Astrocyte (in vitro differentiated cells and primary cell): ENCODE data around the gene ANK3. TPM values are rescaled to one million over a fixed set of nuclear protein-coding genes. Genes with fewer than 3 reads are reported as not detected.

Source experiments
- DNase-seq: peaks from one replicate; pipeline ENCODE4 v3.0.0-alpha.2; 2010; ENCODE audit warnings: low read depth
- FAIRE-seq: peaks from 2 replicates; lab custom pipeline; 2011; peaks lifted over from hg19 to GRCh38; lab: Jason Lieb, UNC
- H2AFZ ChIP-seq: 2 replicates; pipeline ENCODE4 v1.6.0; 2012; ENCODE audit warnings: low read depth, low read length, inconsistent platforms
- H3K27ac ChIP-seq: 2 replicates; pipeline ENCODE4 v1.5.1; 2011; ENCODE audit warnings: low read depth, low read length, inconsistent platforms
- H3K27me3 ChIP-seq: 2 replicates; pipeline ENCODE4 v1.6.0; 2011; ENCODE audit warnings: low read length, inconsistent platforms; ENCODE audit not compliant: insufficient read depth
- H3K36me3 ChIP-seq: 2 replicates; pipeline ENCODE4 v1.5.1; 2011; ENCODE audit warnings: low read length, inconsistent platforms; ENCODE audit not compliant: insufficient read depth
- H3K4me1 ChIP-seq: 2 replicates; pipeline ENCODE4 v1.5.1; 2011; ENCODE audit warnings: low read length, inconsistent platforms; ENCODE audit not compliant: insufficient read depth
- H3K4me2 ChIP-seq: 2 replicates; pipeline ENCODE4 v1.6.0; 2012; ENCODE audit warnings: low read length, inconsistent platforms
- H3K4me3 ChIP-seq: 2 replicates; pipeline ENCODE4 v1.5.1; 2011; ENCODE audit warnings: low read depth, mild to moderate bottlenecking, low read length, inconsistent platforms; ENCODE audit not compliant: insufficient read depth
- H3K79me2 ChIP-seq: 2 replicates; pipeline ENCODE4 v1.6.0; 2012; ENCODE audit warnings: mild to moderate bottlenecking, low read length, inconsistent platforms; ENCODE audit not compliant: insufficient read depth
- H3K9ac ChIP-seq: 2 replicates; pipeline ENCODE4 v1.6.0; 2012; ENCODE audit warnings: mild to moderate bottlenecking, low read length, inconsistent platforms
- H3K9me3 ChIP-seq: 2 replicates; pipeline ENCODE4 v1.5.1; 2012; ENCODE audit warnings: low read depth, mild to moderate bottlenecking, low read length, inconsistent platforms; ENCODE audit not compliant: insufficient read depth
- H4K20me1 ChIP-seq: 2 replicates; pipeline ENCODE4 v1.6.0; 2012; ENCODE audit warnings: low read length, inconsistent platforms; ENCODE audit not compliant: insufficient read depth
- H3K27ac Mint-ChIP-seq: one replicate; pipeline ENCODE4 v1.8.0; 2021; ENCODE audit warnings: mild to moderate bottlenecking, mixed read lengths; ENCODE audit not compliant: unreplicated experiment
- H3K27me3 Mint-ChIP-seq: one replicate; pipeline ENCODE4 v1.8.0; 2021; ENCODE audit warnings: low read depth, mixed read lengths; ENCODE audit not compliant: unreplicated experiment
- H3K36me3 Mint-ChIP-seq: one replicate; pipeline ENCODE4 v1.8.0; 2021; ENCODE audit warnings: low read depth, mixed read lengths; ENCODE audit not compliant: unreplicated experiment
- H3K4me1 Mint-ChIP-seq: one replicate; pipeline ENCODE4 v1.8.0; 2021; ENCODE audit warnings: low read depth, mixed read lengths; ENCODE audit not compliant: unreplicated experiment
- H3K4me3 Mint-ChIP-seq: one replicate; pipeline ENCODE4 v1.8.0; 2021; ENCODE audit warnings: mild to moderate bottlenecking, moderate library complexity, mixed read lengths; ENCODE audit not compliant: unreplicated experiment
- H3K9me3 Mint-ChIP-seq: one replicate; pipeline ENCODE4 v1.8.0; 2021; ENCODE audit warnings: mild to moderate bottlenecking, mixed read lengths; ENCODE audit not compliant: unreplicated experiment
- CTCF ChIP-seq: IDR thresholded peaks from 2 replicates; pipeline ENCODE4 v1.5.1; 2011; ENCODE audit warnings: low read depth, mild to moderate bottlenecking, inconsistent platforms, low read length, moderate library complexity; ENCODE audit not compliant: insufficient read depth
- EZH2 ChIP-seq: IDR thresholded peaks from 2 replicates; pipeline ENCODE4 v1.6.1; 2012; ENCODE audit warnings: mild to moderate bottlenecking, low read length, inconsistent platforms; ENCODE audit not compliant: insufficient read depth
- total RNA-seq: library from RNA; stranded (reverse); gene quantifications from 2 replicates; pipeline ENCODE4 v1.2.1, GENCODE V29; 2021

ANK3 gene
- total RNA-seq, 1 donor from 2014 or later: 21.1 TPM

- no peak for TF ChIP-seq CTCF
- no peak for TF ChIP-seq EZH2
- H3K36me3 Mint-ChIP-seq: no peaks in the 10 kb centered on the region
- H3K27ac Mint-ChIP-seq: no peak overlapping the region
- DNase-seq (no peak), FAIRE-seq (no peak)
- Histone ChIP-seq H3K4me2 (no peak overlapping the region), H3K4me3 (no peak overlapping the region), H3K9ac (no peak overlapping the region), H3K36me3 (no peaks in the 10 kb centered on the region), H3K4me1 (no peaks in the 10 kb centered on the region), H4K20me1 (no peaks in the 10 kb centered on the region), H3K27ac (no peak overlapping the region), H2AFZ (no peak overlapping the region), H3K27me3 (no peaks in the 10 kb centered on the region), H3K79me2 (no peaks in the 10 kb centered on the region), H3K9me3 (no peaks in the 10 kb centered on the region)
- H3K27me3 Mint-ChIP-seq: no peaks in the 10 kb centered on the region
- peaks cover 4% of the 10 kb centered on the region for H3K9me3 Mint-ChIP-seq
- no peaks in the 10 kb centered on the region for H3K4me1 Mint-ChIP-seq
- no peak overlapping the region for H3K4me3 Mint-ChIP-seq
These were observed 372.9 kb downstream of the ANK3 start for GRCh38 chr10:60016794-60017193.

GRCh38 chr10:60009710-60010383 is 379.8 kb downstream of the ANK3 start:
- no peak for DNase-seq
- peaks cover 4% of the 10 kb centered on the region for H3K27me3 Mint-ChIP-seq
- no peaks in the 10 kb centered on the region for H4K20me1 ChIP-seq
- no peak overlapping the region for H3K27ac ChIP-seq
- no peak for TF ChIP-seq CTCF
- no peak for TF ChIP-seq EZH2
- H3K9me3 ChIP-seq: no peaks in the 10 kb centered on the region
- H3K4me1 ChIP-seq: no peaks in the 10 kb centered on the region
- H3K79me2 ChIP-seq: no peaks in the 10 kb centered on the region
- H3K27ac Mint-ChIP-seq: no peak overlapping the region
- no peaks in the 10 kb centered on the region for H3K4me1 Mint-ChIP-seq
- no peak for FAIRE-seq
- no peak overlapping the region for H3K4me3 ChIP-seq
- no peak overlapping the region for H3K4me2 ChIP-seq
- H3K27me3 ChIP-seq: no peaks in the 10 kb centered on the region
- H3K36me3 ChIP-seq: no peaks in the 10 kb centered on the region
- no peak overlapping the region for H2AFZ ChIP-seq
- H3K9ac ChIP-seq: no peak overlapping the region
- peaks cover 2% of the 10 kb centered on the region for H3K9me3 Mint-ChIP-seq
- H3K36me3 Mint-ChIP-seq: no peaks in the 10 kb centered on the region
- no peak overlapping the region for H3K4me3 Mint-ChIP-seq

GRCh38 chr10:60009276-60009675 is 380.4 kb downstream of the ANK3 start:
- H3K4me1 Mint-ChIP-seq: no peaks in the 10 kb centered on the region
- no peak overlapping the region for H3K27ac Mint-ChIP-seq
- no peak for TF ChIP-seq CTCF
- TF ChIP-seq EZH2: no peak
- Histone ChIP-seq H3K4me3 (no peak overlapping the region), H3K79me2 (no peaks in the 10 kb centered on the region), H3K27me3 (no peaks in the 10 kb centered on the region), H2AFZ (no peak overlapping the region), H4K20me1 (no peaks in the 10 kb centered on the region), H3K27ac (no peak overlapping the region), H3K4me1 (no peaks in the 10 kb centered on the region), H3K36me3 (no peaks in the 10 kb centered on the region), H3K9me3 (no peaks in the 10 kb centered on the region), H3K4me2 (no peak overlapping the region), H3K9ac (no peak overlapping the region)
- DNase-seq (no peak), FAIRE-seq (no peak)
- peaks cover 2% of the 10 kb centered on the region for H3K9me3 Mint-ChIP-seq
- H3K4me3 Mint-ChIP-seq: no peak overlapping the region
- peaks cover 4% of the 10 kb centered on the region for H3K27me3 Mint-ChIP-seq
- H3K36me3 Mint-ChIP-seq: no peaks in the 10 kb centered on the region
